Pancreas (tissue), 10 donors: ENCODE data around the gene HEMK1. TPM values are rescaled to one million over a fixed set of nuclear protein-coding genes. Genes with fewer than 3 reads are reported as not detected.

Experiments used
- ATAC-seq, 4 donors: fragments of 200-7000 bp; cut with Tn5 transposase; one replicate each; pipeline versions ENCODE4 v1.8.0 to v1.9.1; 2020; ENCODE audit warnings: mild to moderate bottlenecking in 4 of 4, moderate library complexity in 4 of 4
- DNase-seq, 6 donors: peaks; one replicate each; pipeline ENCODE4 v3.0.0-alpha.2; 2020
- FAIRE-seq: peaks from 2 replicates; lab custom pipeline; 2012; peaks lifted over from hg19 to GRCh38; lab: Jason Lieb, UNC
- H3K27ac ChIP-seq, 4 donors: fragments of 200-600 bp; sonication (generic); 1 replicate in 3 of 4; 2 replicates in 1 of 4; pipeline versions ENCODE4 v1.5.0 to v1.8.0; 2020
- H3K27me3 ChIP-seq, 4 donors: fragments of 200-600 bp; one replicate each; pipeline ENCODE4 v1.8.0; 2021
- H3K36me3 ChIP-seq, 3 donors: fragments of 200-600 bp; sonication (generic) in 1 of 3; one replicate each; pipeline versions ENCODE4 v1.5.0 to v1.8.0; 2020 to 2021
- H3K4me1 ChIP-seq, 3 donors: fragments of 200-600 bp; one replicate each; pipeline ENCODE4 v1.8.0; 2021
- H3K4me3 ChIP-seq, 4 donors: fragments of 200-600 bp; sonication (generic) in 2 of 4; one replicate each; pipeline versions ENCODE4 v1.5.0 to v1.8.0; 2020 to 2021
- H3K9me3 ChIP-seq, 4 donors: fragments of 200-600 bp; one replicate each; pipeline ENCODE4 v1.8.0; 2021
- WGBS, 2 donors: extraction: QIAGEN DNeasy Blood & Tissue Kit; methylation state at CpG; one replicate each; pipeline ENCODE4 v1.1.7; 2013; 5-methylcytosine and 5-hydroxymethylcytosine counted together
- intact Hi-C, 3 donors: fragments of 100-400 bp; cut with DNase I; formaldehyde crosslinking; loops; one replicate each; pipeline versions ENCODE4 v1.11.1 to v1.14.2; 2022
- polyA plus RNA-seq, 2 donors: library from polyadenylated mRNA; stranded (reverse); fragments of 200-250 nt; gene quantifications; one replicate each; pipeline ENCODE4 v1.2.3, GENCODE V29; 2013
- total RNA-seq, 6 donors: library from RNA; stranded (reverse); fragmentation: NEBNext Ultra II Directional in 4 of 6; extraction: Animal tissue kit (Norgen Biotek cat#: 25700) in 4 of 6; gene quantifications; one replicate each; pipeline versions ENCODE4 v1.2.1 to v1.2.4, GENCODE V29; 2021 to 2023
- TF ChIP-seq, protein P1 (sequence below), 4 donors: fragments of 200-600 bp; sonication (generic) in 3 of 4; IDR thresholded peaks; one replicate each; pipeline versions ENCODE4 v1.5.0 to v1.8.0; 2021; ENCODE audit warnings: antibody characterized with exemption in 4 of 4
- donor health status: healthy with polysubstance abuse.
- donor health status: DM: no; HTN: no; CAD: no; lungs with moderate emphysema.
- donor health status: DM: no; HTN: no; CAD: no.
- donor health status: control.
- donor health status: control.
- donor health status: Bipolar disorder and iron deficiency.
- donor health status: DM: yes; HTN: yes; CAD: no.
- donor health status: DM: no; HTN: no; CAD: no.
- donor health status: DM: no; HTN: no; CAD: no.
- donor health status: DM: yes; HTN: yes; CAD: no.

The HEMK1 gene
- total and polyA plus RNA-seq, 8 donors = 9.6 to 21.8 (median 12.5) TPM

DNA sequence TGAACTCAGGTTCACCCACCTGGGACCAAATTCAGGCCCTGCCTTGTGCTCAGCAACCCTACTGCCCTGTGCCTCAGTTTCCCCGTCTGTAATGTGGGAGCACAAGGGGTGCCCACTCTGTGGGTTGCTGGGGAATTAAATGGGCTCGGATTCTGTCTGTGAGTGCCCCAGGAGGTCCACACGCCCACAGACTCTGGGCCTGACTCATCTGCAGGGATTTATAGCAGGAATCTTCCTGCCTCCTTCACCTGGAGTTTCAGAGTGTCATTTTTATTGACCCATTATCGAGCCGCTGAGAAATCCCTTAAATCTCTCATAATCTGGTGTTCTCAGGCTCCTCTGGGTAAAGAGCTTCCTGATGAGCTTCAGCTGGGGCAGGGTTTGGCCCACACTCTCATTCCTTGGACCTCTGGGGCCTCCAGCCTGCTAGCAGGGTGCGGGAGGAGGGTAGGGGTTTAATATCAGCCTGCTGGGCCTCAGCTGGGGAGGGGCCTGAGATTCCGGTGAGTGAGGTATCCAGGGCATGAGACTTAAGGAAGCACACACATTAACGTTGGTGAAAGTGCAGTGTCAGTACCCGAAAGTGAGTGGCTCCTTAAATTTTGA is 18.2 kb upstream of the HEMK1 start:
- Histone ChIP-seq H3K27me3 (no peaks in the 10 kb centered on the region), H3K9me3 (no peaks in the 10 kb centered on the region), H3K36me3 (no peaks in the 10 kb centered on the region), H3K27ac (no peak overlapping the region), H3K4me3 (no peak overlapping the region), H3K4me1 (no peaks in the 10 kb centered on the region)
- DNase-seq = no peak
- no peak for FAIRE-seq
- ATAC-seq = no peak
- WGBS, 2 donors = 60 to 61% methylated on average over 9 of the region's 9 CpGs
- TF ChIP-seq, protein P1, sequence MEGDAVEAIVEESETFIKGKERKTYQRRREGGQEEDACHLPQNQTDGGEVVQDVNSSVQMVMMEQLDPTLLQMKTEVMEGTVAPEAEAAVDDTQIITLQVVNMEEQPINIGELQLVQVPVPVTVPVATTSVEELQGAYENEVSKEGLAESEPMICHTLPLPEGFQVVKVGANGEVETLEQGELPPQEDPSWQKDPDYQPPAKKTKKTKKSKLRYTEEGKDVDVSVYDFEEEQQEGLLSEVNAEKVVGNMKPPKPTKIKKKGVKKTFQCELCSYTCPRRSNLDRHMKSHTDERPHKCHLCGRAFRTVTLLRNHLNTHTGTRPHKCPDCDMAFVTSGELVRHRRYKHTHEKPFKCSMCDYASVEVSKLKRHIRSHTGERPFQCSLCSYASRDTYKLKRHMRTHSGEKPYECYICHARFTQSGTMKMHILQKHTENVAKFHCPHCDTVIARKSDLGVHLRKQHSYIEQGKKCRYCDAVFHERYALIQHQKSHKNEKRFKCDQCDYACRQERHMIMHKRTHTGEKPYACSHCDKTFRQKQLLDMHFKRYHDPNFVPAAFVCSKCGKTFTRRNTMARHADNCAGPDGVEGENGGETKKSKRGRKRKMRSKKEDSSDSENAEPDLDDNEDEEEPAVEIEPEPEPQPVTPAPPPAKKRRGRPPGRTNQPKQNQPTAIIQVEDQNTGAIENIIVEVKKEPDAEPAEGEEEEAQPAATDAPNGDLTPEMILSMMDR (IDR thresholded peaks at IDR 0.05) = no peak
- intact Hi-C loops = loop anchor here in 1 of 3 donors (10.0 kb wide), 1 partner anchor 206 kb away; the partner anchor contains the start of genes RASSF1 and ZMYND10

DNA sequence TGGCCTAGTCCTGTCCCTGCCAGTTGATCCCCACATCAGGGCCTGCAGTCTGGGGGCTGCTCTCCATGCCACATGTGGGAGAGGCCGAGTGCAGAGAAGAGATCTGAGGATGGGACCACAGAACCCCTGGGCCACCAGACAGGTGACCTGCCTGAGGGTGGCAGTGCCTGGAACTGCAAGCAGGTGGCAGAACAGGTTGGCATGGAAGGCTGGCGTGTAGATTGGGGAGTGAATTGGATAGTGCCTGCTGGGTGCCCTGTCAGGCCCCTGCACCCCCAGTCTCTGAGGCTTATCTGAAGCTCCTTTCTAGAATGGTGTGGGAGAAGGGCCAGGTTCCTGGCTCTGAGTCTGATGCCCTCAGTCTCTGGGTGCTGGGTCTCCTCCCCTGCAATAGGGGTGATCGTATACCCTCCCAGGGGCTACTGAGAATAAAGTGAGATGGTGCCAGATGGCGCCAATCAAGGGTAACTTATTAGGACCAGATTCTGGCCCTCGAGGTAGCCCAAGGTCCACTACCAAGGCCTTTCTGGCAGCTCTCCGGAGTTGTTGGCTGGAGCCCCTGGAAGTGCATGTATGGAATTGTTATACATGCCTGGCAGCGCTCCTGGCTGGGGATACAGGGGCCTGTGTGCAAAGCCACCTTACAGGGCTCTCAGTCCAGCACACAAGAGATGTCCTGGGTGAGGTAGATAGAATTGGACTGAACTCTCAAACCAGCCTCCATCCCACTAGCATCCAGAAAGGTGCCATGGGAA is 17.5 kb upstream of the HEMK1 start:
- no peaks in the 10 kb centered on the region for H3K9me3 ChIP-seq
- 67 to 70% methylated on average over 7 of the region's 7 CpGs for WGBS, 2 donors
- DNase-seq = no peak
- no peak for ATAC-seq
- FAIRE-seq = no peak
- no peaks in the 10 kb centered on the region for H3K36me3 ChIP-seq
- intact Hi-C loops = loop anchor here in 1 of 3 donors (10.0 kb wide), 1 partner anchor 207 kb away; the partner anchor contains the start of genes RASSF1 and ZMYND10
- no peak overlapping the region for H3K27ac ChIP-seq
- no peaks in the 10 kb centered on the region for H3K27me3 ChIP-seq
- no peaks in the 10 kb centered on the region for H3K4me1 ChIP-seq
- TF ChIP-seq, protein P1 (IDR thresholded peaks at IDR 0.05) = no peak
- no peak overlapping the region for H3K4me3 ChIP-seq

DNA sequence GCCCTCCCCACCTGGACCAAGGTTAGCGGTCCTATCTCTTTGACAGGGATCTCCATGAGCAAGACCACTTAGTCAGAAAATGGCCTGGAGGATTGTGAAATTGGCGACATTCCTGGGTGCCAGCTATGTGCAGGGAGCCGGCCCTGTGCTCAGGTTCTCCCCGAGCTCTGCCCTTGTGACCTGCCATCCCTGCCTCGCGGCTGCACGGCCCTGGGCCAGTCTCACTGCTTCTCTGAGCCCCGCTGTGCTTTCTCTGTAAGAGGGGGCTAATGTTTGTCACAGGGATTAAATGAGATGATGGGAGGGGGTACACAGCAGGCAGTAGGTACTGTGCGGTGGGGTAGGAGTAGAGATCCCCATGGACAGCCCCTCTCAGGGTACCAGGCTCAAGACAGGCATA is 16.7 kb upstream of the HEMK1 start:
- H3K27me3 ChIP-seq = no peaks in the 10 kb centered on the region
- intact Hi-C loops = loop anchor here in 1 of 3 donors (10.0 kb wide), 1 partner anchor 208 kb away; the partner anchor contains the start of genes RASSF1 and ZMYND10
- H3K9me3 ChIP-seq = no peaks in the 10 kb centered on the region
- FAIRE-seq = no peak
- no peak overlapping the region for H3K4me3 ChIP-seq
- DNase-seq = no peak
- H3K36me3 ChIP-seq = no peaks in the 10 kb centered on the region
- no peak for ATAC-seq
- no peak overlapping the region for H3K27ac ChIP-seq
- TF ChIP-seq, protein P1 (IDR thresholded peaks at IDR 0.05) = no peak
- no peaks in the 10 kb centered on the region for H3K4me1 ChIP-seq
- WGBS, 2 donors = 73 to 86% methylated on average over 9 of the region's 9 CpGs

DNA sequence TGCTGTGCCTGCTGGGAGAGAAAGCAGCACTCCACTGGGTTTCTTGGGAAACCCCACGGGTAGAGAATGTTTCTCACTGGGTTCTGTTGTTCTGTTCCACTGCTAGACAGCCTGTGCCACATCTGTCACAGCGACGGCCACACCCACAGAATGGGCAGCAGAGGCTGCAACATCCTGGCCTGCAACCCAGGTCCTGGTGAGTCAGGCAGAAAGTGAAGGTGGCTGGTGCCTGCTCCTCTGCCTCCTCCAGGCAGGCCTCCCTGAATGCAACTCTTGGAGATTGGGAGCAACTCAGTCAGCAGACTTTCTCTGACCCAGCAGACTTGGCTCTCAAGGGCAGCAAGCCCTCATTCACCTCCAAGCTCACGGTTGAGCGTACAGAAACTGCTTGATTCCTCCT is 14.8 kb upstream of the HEMK1 start:
- Histone ChIP-seq H3K27me3 (no peaks in the 10 kb centered on the region), H3K27ac (no peak overlapping the region), H3K4me1 (no peaks in the 10 kb centered on the region), H3K4me3 (no peak overlapping the region), H3K9me3 (no peaks in the 10 kb centered on the region), H3K36me3 (no peaks in the 10 kb centered on the region)
- 64 to 71% methylated on average over 5 of the region's 5 CpGs for WGBS, 2 donors
- intact Hi-C loops = loop anchor here in 1 of 3 donors (10.0 kb wide), 1 partner anchor 210 kb away; the partner anchor contains the start of genes RASSF1 and ZMYND10
- TF ChIP-seq, protein P1 (IDR thresholded peaks at IDR 0.05) = no peak
- DNase-seq = no peak
- ATAC-seq = no peak
- no peak for FAIRE-seq
